CD14-positive monocyte (primary cell): ENCODE measurements around the gene GCSAM. TPM values are rescaled to one million over a fixed set of nuclear protein-coding genes. Genes with fewer than 3 reads are reported as not detected.
"Not testable (repeated sequence)": the region's sequence is repeated elsewhere in the genome, so short reads cannot be mapped to it uniquely, and the experiment has no call there.

ENCODE experiments used
- DNase-seq, 3 donors: peaks; one replicate each; pipeline ENCODE4 v3.0.0-alpha.2; 2011 to 2022
- H2AFZ ChIP-seq: 2 replicates; pipeline ENCODE4 v1.6.0; 2012; ENCODE audit warnings: mild to moderate bottlenecking, low read depth, low read length, inconsistent platforms; ENCODE audit not compliant: insufficient read depth, poor library complexity, severe bottlenecking
- H3K27ac ChIP-seq, 2 donors: 1 replicate in 1 of 2; 2 replicates in 1 of 2; pipeline ENCODE4 v1.5.1; 2012 to 2013; ENCODE audit warnings: low read length in 2 of 2, control low read depth in 1 of 2, inconsistent platforms in 1 of 2, low read depth in 1 of 2, mild to moderate bottlenecking in 1 of 2
- H3K27me3 ChIP-seq, 2 donors: one replicate each; pipeline versions ENCODE4 v1.6.0 to v1.6.1; 2011 to 2013; ENCODE audit warnings: low read length in 2 of 2; ENCODE audit not compliant: control insufficient read depth in 2 of 2, insufficient read depth in 2 of 2
- H3K36me3 ChIP-seq, 2 donors: replicated peaks in 1 of 2; 1 replicate in 1 of 2; 2 replicates in 1 of 2; pipeline versions ENCODE4 v1.5.1 to v1.6.1; 2012 to 2013; ENCODE audit warnings: low read length in 2 of 2, control low read depth in 1 of 2, inconsistent platforms in 1 of 2, mild to moderate bottlenecking in 1 of 2; ENCODE audit not compliant: insufficient read depth in 2 of 2, control insufficient read depth in 1 of 2
- H3K4me1 ChIP-seq, 2 donors: 1 replicate in 1 of 2; 2 replicates in 1 of 2; pipeline versions ENCODE4 v1.5.1 to v1.6.1; 2012 to 2013; ENCODE audit warnings: low read length in 2 of 2, control low read depth in 1 of 2, inconsistent platforms in 1 of 2, mild to moderate bottlenecking in 1 of 2, moderate library complexity in 1 of 2; ENCODE audit not compliant: insufficient read depth in 2 of 2, control insufficient read depth in 1 of 2
- H3K4me2 ChIP-seq: replicated peaks from 2 replicates; pipeline ENCODE3; 2012; ENCODE audit warnings: low read length, moderate library complexity, mild to moderate bottlenecking; ENCODE audit not compliant: poor library complexity, severe bottlenecking; ENCODE audit errors: extremely low read depth
- H3K4me3 ChIP-seq, 3 experiments: fragments of 200-600 bp in 1 of 3; sonication (generic) in 1 of 3; replicated peaks in 1 of 3; 1 replicate in 2 of 3; 2 replicates in 1 of 3; pipeline ENCODE4 v1.5.1; 2011 to 2013; ENCODE audit warnings: low read length in 3 of 3, mild to moderate bottlenecking in 3 of 3, control low read depth in 2 of 3, low read depth in 2 of 3, inconsistent platforms in 1 of 3, moderate library complexity in 1 of 3
- H3K79me2 ChIP-seq: 2 replicates; pipeline ENCODE4 v1.6.0; 2012; ENCODE audit warnings: mild to moderate bottlenecking, control low read depth, inconsistent platforms, low read length, moderate library complexity; ENCODE audit not compliant: insufficient read depth
- H3K9ac ChIP-seq: 2 replicates; pipeline ENCODE4 v1.6.0; 2017; ENCODE audit warnings: low read length, mild to moderate bottlenecking; ENCODE audit not compliant: insufficient read depth, poor library complexity, severe bottlenecking
- H3K9me3 ChIP-seq, 2 donors: replicated peaks in 1 of 2; 1 replicate in 1 of 2; 2 replicates in 1 of 2; pipeline versions ENCODE4 v1.5.1 to v1.6.1; 2012 to 2013; ENCODE audit warnings: low read length in 2 of 2, control low read depth in 1 of 2; ENCODE audit not compliant: control insufficient read depth in 1 of 2, insufficient read depth in 1 of 2
- H4K20me1 ChIP-seq: 2 replicates; pipeline ENCODE4 v1.6.0; 2012; ENCODE audit warnings: mild to moderate bottlenecking, low read length, control low read depth, moderate library complexity; ENCODE audit not compliant: insufficient read depth
- H3K27ac Mint-ChIP-seq, 7 donors: one replicate each; pipeline ENCODE4 v1.8.0; 2020; ENCODE audit warnings: mild to moderate bottlenecking in 7 of 7, mixed read lengths in 7 of 7, moderate library complexity in 6 of 7, inconsistent platforms in 2 of 7
- H3K27me3 Mint-ChIP-seq, 3 donors: one replicate each; pipeline ENCODE4 v1.8.0; 2021 to 2022; ENCODE audit warnings: low read depth in 3 of 3, mild to moderate bottlenecking in 3 of 3, mixed read lengths in 3 of 3, moderate library complexity in 3 of 3, inconsistent platforms in 1 of 3
- H3K36me3 Mint-ChIP-seq, 2 donors: one replicate each; pipeline ENCODE4 v1.8.0; 2020; ENCODE audit warnings: mixed read lengths in 2 of 2, inconsistent platforms in 1 of 2, mild to moderate bottlenecking in 1 of 2
- H3K4me1 Mint-ChIP-seq: one replicate; pipeline ENCODE4 v1.8.0; 2020; ENCODE audit warnings: mild to moderate bottlenecking, mixed read lengths
- H3K4me3 Mint-ChIP-seq, 2 donors: one replicate each; pipeline ENCODE4 v1.8.0; 2020; ENCODE audit warnings: mild to moderate bottlenecking in 2 of 2, mixed read lengths in 2 of 2, moderate library complexity in 1 of 2
- H3K9me3 Mint-ChIP-seq, 7 donors: one replicate each; pipeline ENCODE4 v1.8.0; 2020 to 2022; ENCODE audit warnings: mixed read lengths in 7 of 7, mild to moderate bottlenecking in 6 of 7, moderate library complexity in 6 of 7, inconsistent platforms in 2 of 7
- CTCF ChIP-seq: fragments of 200-600 bp; IDR thresholded peaks from one replicate; pipeline ENCODE4 v1.8.0; 2022; ENCODE audit warnings: antibody characterized with exemption, mild to moderate bottlenecking
- WGBS: methylation state at CpG from one replicate; pipeline ENCODE4 v1.1.5; 2013; ENCODE audit warnings: missing lambda C conversion rate; ENCODE audit not compliant: insufficient coverage; 5-methylcytosine and 5-hydroxymethylcytosine counted together
- intact Hi-C, 2 donors: fragments of 100-400 bp; cut with micrococcal nuclease; formaldehyde crosslinking; loops; one replicate each; pipeline versions ENCODE4 v1.15.0 to v1.15.1; 2023
- polyA plus RNA-seq, 3 donors: library from polyadenylated mRNA; depleted of rRNA in 1 of 3; unstranded in 2 of 3; stranded (reverse) in 1 of 3; fragments of 300-500 nt in 2 of 3; fragments of >200 nt in 1 of 3; fragmentation: Illumina TruSeq in 2 of 3; gene quantifications; 1 replicate in 2 of 3; 2 replicates in 1 of 3; pipeline ENCODE4 v1.2.3, GENCODE V29; 2012 to 2021

The GCSAM gene
- polyA plus RNA-seq, 3 donors, result 0.10 to 0.16 TPM; not detected in 1

GRCh38 chr3:112074616-112075497, 58.2 kb downstream of the GCSAM start:
- no peak overlapping the region for H3K27ac ChIP-seq
- H3K4me1 ChIP-seq, result no peaks in the 10 kb centered on the region
- Mint-ChIP-seq H3K9me3 (peaks cover 0 to 8% (median 2%) of the 10 kb centered on the region in 7 donors), H3K36me3 (no peaks in the 10 kb centered on the region), H3K4me3 (no peak overlapping the region), H3K27me3 (peaks cover 9 to 20% (median 10%) of the 10 kb centered on the region in 3 donors), H3K27ac (no peak overlapping the region), H3K4me1 (no peaks in the 10 kb centered on the region)
- H3K4me2 ChIP-seq, result no peak overlapping the region
- no peaks in the 10 kb centered on the region for H4K20me1 ChIP-seq
- intact Hi-C loops, result no loop called here
- no peaks in the 10 kb centered on the region for H3K36me3 ChIP-seq
- no peak overlapping the region for H2AFZ ChIP-seq
- no peaks in the 10 kb centered on the region for H3K9me3 ChIP-seq
- no peaks in the 10 kb centered on the region for H3K79me2 ChIP-seq
- H3K9ac ChIP-seq, result no peak overlapping the region
- peaks cover 8 to 25% of the 10 kb centered on the region in 2 donors for H3K27me3 ChIP-seq
- no peak for TF ChIP-seq CTCF
- H3K4me3 ChIP-seq, result no peak overlapping the region
- DNase-seq, result no peak
- WGBS, result 89% methylated on average over 4 of the region's 6 CpGs

GRCh38 chr3:112074006-112074405, 59.0 kb downstream of the GCSAM start:
- H3K9me3 ChIP-seq, result no peaks in the 10 kb centered on the region
- Mint-ChIP-seq H3K27me3 (peaks cover 9 to 18% (median 10%) of the 10 kb centered on the region in 3 donors), H3K27ac (no peak overlapping the region), H3K36me3 (no peaks in the 10 kb centered on the region), H3K9me3 (peaks cover 0 to 8% (median 4%) of the 10 kb centered on the region in 7 donors), H3K4me3 (no peak overlapping the region), H3K4me1 (no peaks in the 10 kb centered on the region)
- H3K4me3 ChIP-seq, result no peak overlapping the region
- H3K79me2 ChIP-seq, result no peaks in the 10 kb centered on the region
- no CpG with 5 or more reads among the region's 2 CpGs for whole genome bisulfite sequencing
- no peak overlapping the region for H3K4me2 ChIP-seq
- no peak for DNase-seq
- H3K27ac ChIP-seq, result no peak overlapping the region
- no peaks in the 10 kb centered on the region for H4K20me1 ChIP-seq
- intact Hi-C loops, result no loop called here
- H2AFZ ChIP-seq, result no peak overlapping the region
- TF ChIP-seq CTCF, result no peak
- peaks cover 5 to 16% of the 10 kb centered on the region in 2 donors for H3K27me3 ChIP-seq
- H3K4me1 ChIP-seq, result no peaks in the 10 kb centered on the region
- H3K36me3 ChIP-seq, result no peaks in the 10 kb centered on the region
- H3K9ac ChIP-seq, result no peak overlapping the region

- H3K27ac ChIP-seq, H3K79me2 ChIP-seq, H3K4me1 Mint-ChIP-seq, H3K9me3 Mint-ChIP-seq, H3K4me3 ChIP-seq, H3K9ac ChIP-seq, H2AFZ ChIP-seq, H3K36me3 ChIP-seq, H3K4me2 ChIP-seq, H3K9me3 ChIP-seq, H3K36me3 Mint-ChIP-seq, DNase-seq, H3K27me3 ChIP-seq, H4K20me1 ChIP-seq, H3K4me3 Mint-ChIP-seq, H3K4me1 ChIP-seq, H3K27ac Mint-ChIP-seq, intact Hi-C loops: not testable (repeated sequence)
- H3K27me3 Mint-ChIP-seq, result peaks cover 9 to 14% (median 9%) of the 10 kb centered on the region in 3 donors
- WGBS, result 86% methylated on average over 4 of the region's 8 CpGs
Observed at GRCh38 chr3:112072387-112073060, 60.5 kb downstream of the GCSAM start.
